Measurements from ENCODE around the gene DNAJC10.

DNAJC10 gene

GRCh38 chr2:182798736-182799135 is 82.7 kb downstream of the DNAJC10 start:
- no peak for DNase-seq

GRCh38 chr2:182804128-182804527 is 88.1 kb downstream of the DNAJC10 start:
- DNase-seq: no peak

GRCh38 chr2:182807319-182807718 is 91.3 kb downstream of the DNAJC10 start:
- no peak for DNase-seq

- DNase-seq: no peak
These were observed 94.0 kb downstream of the DNAJC10 start for GRCh38 chr2:182810087-182810486.

- no peak for DNase-seq
These were observed 98.3 kb downstream of the DNAJC10 start for GRCh38 chr2:182814380-182814779.

- no peak for DNase-seq
These were observed 98.7 kb downstream of the DNAJC10 start for GRCh38 chr2:182814804-182815203.

GRCh38 chr2:182816866-182817265 is 100.8 kb downstream of the DNAJC10 start:
- DNase-seq: no peak

- no peak for DNase-seq
These were observed 101.5 kb downstream of the DNAJC10 start for GRCh38 chr2:182817558-182817957.

- DNase-seq: no peak
These were observed 102.4 kb downstream of the DNAJC10 start for GRCh38 chr2:182818501-182818900.

- DNase-seq: peak; percentile 56
These were observed 102.9 kb downstream of the DNAJC10 start for GRCh38 chr2:182818925-182819324.

- DNase-seq: no peak
These were observed 103.4 kb downstream of the DNAJC10 start for GRCh38 chr2:182819412-182819811.

GRCh38 chr2:182821182-182821581 is 105.1 kb downstream of the DNAJC10 start:
- DNase-seq: no peak

- no peak for DNase-seq
These were observed 106.7 kb downstream of the DNAJC10 start for GRCh38 chr2:182822733-182823132.

- peak; percentile 47 for DNase-seq
These were observed 108.2 kb downstream of the DNAJC10 start for GRCh38 chr2:182824056-182824766.

- peak; percentile 56 for DNase-seq
These were observed 108.7 kb downstream of the DNAJC10 start for GRCh38 chr2:182824767-182825158.

GRCh38 chr2:182826064-182826463 is 110.0 kb downstream of the DNAJC10 start:
- DNase-seq: no peak

- no peak for DNase-seq
These were observed 110.4 kb downstream of the DNAJC10 start for GRCh38 chr2:182826496-182826895.

- DNase-seq: no peak
These were observed 111.3 kb downstream of the DNAJC10 start for GRCh38 chr2:182827182-182827879.

GRCh38 chr2:182831101-182831500 is 115.0 kb downstream of the DNAJC10 start:
- DNase-seq: no peak

- no peak for DNase-seq
These were observed 115.9 kb downstream of the DNAJC10 start for GRCh38 chr2:182831921-182832320.

- DNase-seq: no peak
These were observed 117.2 kb downstream of the DNAJC10 start for GRCh38 chr2:182833084-182833854.

GRCh38 chr2:182834293-182834692 is 118.2 kb downstream of the DNAJC10 start:
- no peak for DNase-seq

- no peak for DNase-seq
These were observed 120.4 kb downstream of the DNAJC10 start for GRCh38 chr2:182836451-182836850.

Data from NCI-H1105 (cell line).